Spleen (tissue), 11 donors: ENCODE measurements around the gene ATP9A. TPM values are rescaled to one million over a fixed set of nuclear protein-coding genes. Genes with fewer than 3 reads are reported as not detected.

Source experiments
- DNase-seq: peaks from one replicate; pipeline ENCODE4 v3.0.0-alpha.2; 2020
- H3K27ac ChIP-seq, 8 donors: fragments of 200-600 bp; sonication (generic) in 7 of 8; 1 replicate in 4 of 8; 2 replicates in 4 of 8; pipeline versions ENCODE4 v1.5.0 to v1.8.0; 2016 to 2021; ENCODE audit warnings: inconsistent platforms in 4 of 8, mild to moderate bottlenecking in 4 of 8, moderate library complexity in 1 of 8
- H3K27me3 ChIP-seq, 7 donors: fragments of 200-600 bp; sonication (generic) in 6 of 7; replicated peaks in 1 of 7; 1 replicate in 4 of 7; 2 replicates in 3 of 7; pipeline versions ENCODE4 v1.5.0 to v1.8.0; 2016 to 2021; ENCODE audit warnings: inconsistent platforms in 3 of 7, mild to moderate bottlenecking in 1 of 7
- H3K36me3 ChIP-seq, 6 donors: fragments of 200-600 bp; sonication (generic) in 5 of 6; 1 replicate in 4 of 6; 2 replicates in 2 of 6; pipeline versions ENCODE4 v1.5.0 to v1.8.0; 2016 to 2021; ENCODE audit warnings: inconsistent platforms in 2 of 6
- H3K4me1 ChIP-seq, 6 donors: fragments of 200-600 bp; sonication (generic) in 5 of 6; 1 replicate in 3 of 6; 2 replicates in 3 of 6; pipeline versions ENCODE4 v1.5.0 to v1.8.0; 2016 to 2021; ENCODE audit warnings: inconsistent platforms in 3 of 6
- H3K4me3 ChIP-seq, 8 donors: fragments of 200-600 bp; sonication (generic) in 7 of 8; 1 replicate in 4 of 8; 2 replicates in 4 of 8; pipeline versions ENCODE4 v1.5.0 to v1.8.0; 2016 to 2021; ENCODE audit warnings: inconsistent platforms in 4 of 8, mild to moderate bottlenecking in 4 of 8, moderate library complexity in 2 of 8
- H3K9me3 ChIP-seq, 8 donors: fragments of 200-600 bp; sonication (generic) in 7 of 8; 1 replicate in 4 of 8; 2 replicates in 4 of 8; pipeline versions ENCODE4 v1.5.0 to v1.8.0; 2016 to 2021; ENCODE audit warnings: inconsistent platforms in 4 of 8
- CTCF ChIP-seq, 11 experiments: fragments of 200-600 bp in 7 of 11; fragments of 450-650 bp in 4 of 11; sonication (generic) in 4 of 11; IDR thresholded peaks in 8 of 11; conservative IDR thresholded peaks in 3 of 11; 1 replicate in 7 of 11; 2 replicates in 4 of 11; pipeline versions ENCODE4 v1.4.0 to v1.8.0; 2016 to 2021; ENCODE audit warnings: antibody characterized with exemption in 11 of 11, inconsistent platforms in 4 of 11, mild to moderate bottlenecking in 1 of 11
- POLR2A ChIP-seq, 3 donors: fragments of 450-650 bp; IDR thresholded peaks; one replicate each; pipeline ENCODE4 v1.5.1; 2017; ENCODE audit warnings: antibody characterized with exemption in 3 of 3, mild to moderate bottlenecking in 1 of 3
- POLR2AphosphoS5 ChIP-seq, 3 donors: sonication (generic); formaldehyde crosslinking; IDR thresholded peaks; one replicate each; pipeline ENCODE4 v1.5.1; 2017; ENCODE audit warnings: antibody characterized with exemption in 3 of 3
- whole genome bisulfite sequencing, 5 donors: extraction: QIAGEN DNeasy Blood & Tissue Kit in 3 of 5; methylation state at CpG; one replicate each; pipeline versions ENCODE4 v1.1.5 to v1.1.7; 2013 to 2018; 5-methylcytosine and 5-hydroxymethylcytosine counted together
- intact Hi-C: fragments of 100-400 bp; cut with DNase I; formaldehyde crosslinking; loops from one replicate; pipeline ENCODE4 v1.15.0; 2023; ENCODE audit warnings: low total_unique reads
- polyA plus RNA-seq, 3 donors: library from polyadenylated mRNA; stranded (reverse); fragments of 200-250 nt; gene quantifications; one replicate each; pipeline ENCODE4 v1.2.1, GENCODE V29; 2013
- total RNA-seq, 7 donors: library from RNA; depleted of rRNA in 3 of 7; stranded (reverse); fragments of >200 nt in 3 of 7; fragmentation: NEBNext Ultra II Directional in 4 of 7; extraction: Animal tissue kit (Norgen Biotek cat#: 25700) in 4 of 7; gene quantifications; one replicate each; pipeline versions ENCODE4 v1.1.0 to v1.2.1, GENCODE V29; 2016 to 2021
- donor health status: healthy with polysubstance abuse.
- donor health status: DM: no; HTN: no; CAD: no; lungs with moderate emphysema.
- donor health status: DM: no; HTN: no; CAD: no.
- donor health status: Bipolar disorder and iron deficiency.
- donor health status: healthy.
- donor health status: DM: no; HTN: no; CAD: no.
- donor health status: DM: yes; HTN: yes; CAD: no.

Gene ATP9A
- total and polyA plus RNA-seq, 10 donors = 0.37 to 11.5 (median 7.6) TPM

GRCh38 chr20:51797357-51798025 lies 29.3 kb upstream of the ATP9A start:
- 59 to 79% (median 71%) methylated on average over 3 of the region's 3 CpGs for WGBS, 5 donors
- no peak for DNase-seq
- intact Hi-C loops = loop anchor here (5.0 kb wide), 1 partner anchor 285 kb away; no protein-coding TSS in a partner anchor

GRCh38 chr20:51796340-51796739 lies 28.1 kb upstream of the ATP9A start:
- H3K36me3 ChIP-seq = no peaks in the 10 kb centered on the region
- no peak overlapping the region for H3K27ac ChIP-seq
- no peak overlapping the region for H3K4me3 ChIP-seq
- H3K27me3 ChIP-seq = peaks cover 3 to 53% (median 28%) of the 10 kb centered on the region in 7 donors
- peaks cover 7 to 23% (median 18%) of the 10 kb centered on the region in 6 donors for H3K4me1 ChIP-seq
- DNase-seq = no peak
- intact Hi-C loops = loop anchor here (5.0 kb wide), 1 partner anchor 286 kb away; no protein-coding TSS in a partner anchor
- no peaks in the 10 kb centered on the region for H3K9me3 ChIP-seq
- no peak for TF ChIP-seq POLR2AphosphoS5 (IDR thresholded peaks at IDR 0.05)
- TF ChIP-seq CTCF (IDR thresholded peaks at IDR 0.05 in 8 of 11, conservative IDR thresholded peaks at IDR 0.05 in 3 of 11) = no peak
- TF ChIP-seq POLR2A (IDR thresholded peaks at IDR 0.05) = no peak
- 75 to 97% (median 86%) methylated on average over 3 of the region's 3 CpGs for WGBS, 5 donors

More at GRCh38 chr20:51797357-51798025, 29.3 kb upstream of the ATP9A start:
- H3K9me3 ChIP-seq = no peaks in the 10 kb centered on the region
- H3K4me1 ChIP-seq = peaks cover 7 to 31% (median 22%) of the 10 kb centered on the region in 6 donors
- TF ChIP-seq POLR2AphosphoS5 (IDR thresholded peaks at IDR 0.05) = no peak
- no peak for TF ChIP-seq POLR2A (IDR thresholded peaks at IDR 0.05)
- TF ChIP-seq CTCF (IDR thresholded peaks at IDR 0.05 in 8 of 11, conservative IDR thresholded peaks at IDR 0.05 in 3 of 11) = no peak
- H3K36me3 ChIP-seq = no peaks in the 10 kb centered on the region
- no peak overlapping the region for H3K4me3 ChIP-seq
- H3K27ac ChIP-seq = no peak overlapping the region
- peaks cover 3 to 64% (median 40%) of the 10 kb centered on the region in 7 donors for H3K27me3 ChIP-seq

GRCh38 chr20:51792960-51793359 lies 24.8 kb upstream of the ATP9A start:
- no peak for DNase-seq
- intact Hi-C loops = no loop called here

More at GRCh38 chr20:51792960-51793359, 24.8 kb upstream of the ATP9A start:
- WGBS, 5 donors = 79 to 93% (median 84%) methylated on average over 7 of the region's 7 CpGs
- Histone ChIP-seq H3K9me3 (no peaks in the 10 kb centered on the region), H3K4me3 (no peak overlapping the region), H3K27me3 (peaks cover 0 to 19% (median 0%) of the 10 kb centered on the region in 7 donors), H3K4me1 (no peaks in the 10 kb centered on the region), H3K27ac (no peak overlapping the region), H3K36me3 (no peaks in the 10 kb centered on the region)
- no peak for TF ChIP-seq CTCF (IDR thresholded peaks at IDR 0.05 in 8 of 11, conservative IDR thresholded peaks at IDR 0.05 in 3 of 11)
- no peak for TF ChIP-seq POLR2AphosphoS5 (IDR thresholded peaks at IDR 0.05)
- TF ChIP-seq POLR2A (IDR thresholded peaks at IDR 0.05) = no peak
